Spinal cord (tissue), 10 donors: ENCODE results near the gene CDH16. TPM values are rescaled to one million over a fixed set of nuclear protein-coding genes. Genes with fewer than 3 reads are reported as not detected.
"Not testable (repeated sequence)": the region's sequence is repeated elsewhere in the genome, so short reads cannot be mapped to it uniquely, and the experiment has no call there.

Experiments used
- DNase-seq, 6 donors: peaks; one replicate each; pipeline versions ENCODE4 v3.0.0 to v3.0.0-alpha.2; 2013 to 2015; ENCODE audit warnings: low spot score in 6 of 6, low read depth in 4 of 6
- H3K27ac ChIP-seq: one replicate; pipeline ENCODE4 v1.5.1; 2013; ENCODE audit warnings: low read depth, low read length, control low read depth
- H3K27me3 ChIP-seq: one replicate; pipeline ENCODE4 v1.6.1; 2013; ENCODE audit warnings: low read length; ENCODE audit not compliant: control insufficient read depth, insufficient read depth
- H3K36me3 ChIP-seq: one replicate; pipeline ENCODE4 v1.6.1; 2013; ENCODE audit warnings: low read length; ENCODE audit not compliant: control insufficient read depth, insufficient read depth
- H3K4me1 ChIP-seq: one replicate; pipeline ENCODE4 v1.6.1; 2013; ENCODE audit warnings: low read length; ENCODE audit not compliant: control insufficient read depth, insufficient read depth
- H3K4me3 ChIP-seq: one replicate; pipeline ENCODE4 v1.5.1; 2013; ENCODE audit warnings: low read depth, low read length, control low read depth
- H3K9me3 ChIP-seq: one replicate; pipeline ENCODE4 v1.6.1; 2013; ENCODE audit warnings: low read length; ENCODE audit not compliant: control insufficient read depth, insufficient read depth
- WGBS: methylation state at CpG from one replicate; pipeline ENCODE4 v1.1.5; 2013; ENCODE audit warnings: missing lambda C conversion rate; ENCODE audit not compliant: insufficient coverage; 5-methylcytosine and 5-hydroxymethylcytosine counted together
- polyA plus RNA-seq, 2 donors: library from polyadenylated mRNA; unstranded; fragments of 120-200 nt; gene quantifications; one replicate each; pipeline ENCODE4 v1.2.1, GENCODE V29; 2013; ENCODE audit not compliant: insufficient read length in 2 of 2
- total RNA-seq, 2 donors: library from RNA; depleted of rRNA in 1 of 2; stranded (reverse); fragments of 120-200 nt in 1 of 2; fragments of >200 nt in 1 of 2; gene quantifications; one replicate each; pipeline versions ENCODE4 v1.2.3 to v1.2.4, GENCODE V29; 2013 to 2014
- donor health status: healthy.

The CDH16 gene
- total and polyA plus RNA-seq, 4 donors: 0.67 to 1.8 TPM; not detected in 2

GRCh38 chr16:66871840-66872239 lies 46.8 kb downstream of the CDH16 start:
- Histone ChIP-seq H3K27me3 (no peaks in the 10 kb centered on the region), H3K4me3 (no peak overlapping the region), H3K4me1 (peaks cover 12% of the 10 kb centered on the region), H3K36me3 (no peaks in the 10 kb centered on the region), H3K9me3 (no peaks in the 10 kb centered on the region), H3K27ac (no peak overlapping the region)
- 70% methylated on average over 2 of the region's 3 CpGs for WGBS
- DNase-seq: no peak

GRCh38 chr16:66871363-66871762 lies 47.3 kb downstream of the CDH16 start:
- not testable (repeated sequence) for H3K27me3 ChIP-seq, H3K9me3 ChIP-seq, H3K4me3 ChIP-seq, H3K36me3 ChIP-seq, H3K27ac ChIP-seq, DNase-seq
- 94% methylated on average over 2 of the region's 2 CpGs for WGBS
- peaks cover 12% of the 10 kb centered on the region for H3K4me1 ChIP-seq

- Histone ChIP-seq H3K36me3 (no peaks in the 10 kb centered on the region), H3K27me3 (no peaks in the 10 kb centered on the region), H3K27ac (no peak overlapping the region), H3K4me3 (no peak overlapping the region), H3K4me1 (peaks cover 12% of the 10 kb centered on the region), H3K9me3 (no peaks in the 10 kb centered on the region)
- WGBS: 100% methylated on average over 1 of the region's 1 CpG
- no peak for DNase-seq
Observed at GRCh38 chr16:66869424-66869823, 49.3 kb downstream of the CDH16 start.

GRCh38 chr16:66863707-66864106 lies 55.0 kb downstream of the CDH16 start:
- no peaks in the 10 kb centered on the region for H3K36me3 ChIP-seq
- no peak overlapping the region for H3K4me3 ChIP-seq
- DNase-seq: no peak
- no peak overlapping the region for H3K27ac ChIP-seq
- no peaks in the 10 kb centered on the region for H3K27me3 ChIP-seq
- H3K4me1 ChIP-seq: peaks cover 14% of the 10 kb centered on the region
- no peaks in the 10 kb centered on the region for H3K9me3 ChIP-seq

DNA sequence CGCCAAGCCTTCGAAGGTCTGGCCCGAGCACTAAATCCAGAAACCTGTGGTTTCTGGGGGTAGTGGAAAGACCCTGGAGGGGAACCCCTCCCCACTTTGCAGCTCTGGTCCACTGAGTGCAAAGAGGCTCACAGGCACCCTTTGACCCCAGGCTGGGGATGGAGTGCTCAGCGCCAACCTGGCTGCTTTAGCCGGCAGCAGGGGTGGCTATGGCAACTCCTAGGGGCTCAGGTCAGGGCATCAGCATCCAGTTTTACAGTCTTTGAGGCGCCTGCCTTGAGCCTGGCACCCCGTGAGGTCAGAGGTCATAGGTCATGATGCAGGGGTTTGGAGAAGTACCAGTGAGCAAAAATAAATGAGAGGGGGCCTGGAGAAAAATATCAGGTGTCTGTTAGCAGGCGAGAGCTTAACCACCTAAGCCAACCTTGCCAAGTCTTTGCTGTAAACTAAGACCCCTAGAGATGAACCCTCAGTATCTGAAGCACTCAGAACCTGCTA lies 56.6 kb downstream of the CDH16 start:
- DNase-seq: no peak
- Histone ChIP-seq H3K27ac (no peak overlapping the region), H3K9me3 (no peaks in the 10 kb centered on the region), H3K27me3 (no peaks in the 10 kb centered on the region), H3K4me1 (peaks cover 11% of the 10 kb centered on the region), H3K36me3 (no peaks in the 10 kb centered on the region), H3K4me3 (no peak overlapping the region)
- 51% methylated on average over 4 of the region's 8 CpGs for WGBS

- no peak overlapping the region for H3K27ac ChIP-seq
- no peaks in the 10 kb centered on the region for H3K9me3 ChIP-seq
- DNase-seq: no peak
- no peak overlapping the region for H3K4me3 ChIP-seq
- 52% methylated on average over 3 of the region's 3 CpGs for WGBS
- H3K4me1 ChIP-seq: peaks cover 11% of the 10 kb centered on the region
- no peaks in the 10 kb centered on the region for H3K36me3 ChIP-seq
- no peaks in the 10 kb centered on the region for H3K27me3 ChIP-seq
Observed at GRCh38 chr16:66859397-66860068, 59.2 kb downstream of the CDH16 start.

- 45% methylated on average over 3 of the region's 4 CpGs for WGBS
- no peak for DNase-seq
- no peaks in the 10 kb centered on the region for H3K9me3 ChIP-seq
Observed at GRCh38 chr16:66858740-66859396, 59.8 kb downstream of the CDH16 start.

More at GRCh38 chr16:66858740-66859396, 59.8 kb downstream of the CDH16 start:
- Histone ChIP-seq H3K4me1 (peaks cover 11% of the 10 kb centered on the region), H3K27me3 (no peaks in the 10 kb centered on the region), H3K4me3 (no peak overlapping the region), H3K36me3 (no peaks in the 10 kb centered on the region), H3K27ac (no peak overlapping the region)

Other genes with a start within 250 kb of the CDH16 start
- gene CMTM4, start 222.1 kb downstream of the CDH16 start, total RNA-seq: 10 to 100 TPM; 34.8 to 64.3 TPM
- gene CMTM4, start 222.1 kb downstream of the CDH16 start, polyA plus RNA-seq: 10 to 100 TPM; 44.1 to 57.1 TPM
- 100 to 1,000 TPM; 137 to 194 TPM for gene DYNC1LI2, start 167.3 kb downstream of the CDH16 start, total RNA-seq
- 100 to 1,000 TPM; 171 to 178 TPM for gene DYNC1LI2, start 167.3 kb downstream of the CDH16 start, polyA plus RNA-seq
- gene TERB1, start 117.3 kb downstream of the CDH16 start, total RNA-seq: under 1 TPM in 1 of 2 donors, not detected in 1; 0.10 TPM
- gene TERB1, start 117.3 kb downstream of the CDH16 start, polyA plus RNA-seq: under 1 TPM in 1 of 2 donors, not detected in 1; 0.35 TPM
- gene NAE1, start 87.9 kb downstream of the CDH16 start, total RNA-seq: 10 to 100 TPM; 79.4 to 93.5 TPM
- gene NAE1, start 87.9 kb downstream of the CDH16 start, polyA plus RNA-seq: 10 to 100 TPM; 87.2 to 91.0 TPM
- under 1 TPM; 0.30 to 0.50 TPM for gene CA7, start 74.5 kb downstream of the CDH16 start, total RNA-seq
- under 1 TPM; 0.49 to 0.86 TPM for gene CA7, start 74.5 kb downstream of the CDH16 start, polyA plus RNA-seq
- gene PDP2, start 38.4 kb downstream of the CDH16 start, total RNA-seq: 10 to 100 TPM; 11.4 to 13.2 TPM
- gene PDP2, start 38.4 kb downstream of the CDH16 start, polyA plus RNA-seq: 10 to 100 TPM; 12.7 to 14.4 TPM
- 1 to 10 TPM; 1.8 to 6.0 TPM for gene RRAD, start 6.7 kb upstream of the CDH16 start, total RNA-seq
- gene RRAD, start 6.7 kb upstream of the CDH16 start, polyA plus RNA-seq: 1 to 10 TPM; 1.3 to 2.3 TPM
- gene CIAO2B, start 15.5 kb upstream of the CDH16 start, total RNA-seq: 100 to 1,000 TPM in 1 of 2 donors, 10 to 100 TPM in 1; 52.7 to 121 TPM
- gene CIAO2B, start 15.5 kb upstream of the CDH16 start, polyA plus RNA-seq: 100 to 1,000 TPM; 134 to 138 TPM
- gene CES2, start 16.6 kb upstream of the CDH16 start, total RNA-seq: 10 to 100 TPM; 22.9 to 41.5 TPM
- gene CES2, start 16.6 kb upstream of the CDH16 start, polyA plus RNA-seq: 10 to 100 TPM; 42.0 to 50.2 TPM
- gene CES3, start 42.4 kb upstream of the CDH16 start, total RNA-seq: 1 to 10 TPM in 1 of 2 donors, under 1 TPM in 1; 0.99 to 2.1 TPM
- 1 to 10 TPM; 1.1 to 1.8 TPM for gene CES3, start 42.4 kb upstream of the CDH16 start, polyA plus RNA-seq
- 10 to 100 TPM in 1 of 2 donors, 1 to 10 TPM in 1; 9.8 to 22.5 TPM for gene CES4A, start 69.7 kb upstream of the CDH16 start, total RNA-seq
- 10 to 100 TPM; 18.5 to 48.6 TPM for gene CES4A, start 69.7 kb upstream of the CDH16 start, polyA plus RNA-seq
- gene CBFB, start 110.3 kb upstream of the CDH16 start, total RNA-seq: 10 to 100 TPM; 45.4 to 59.4 TPM
- 10 to 100 TPM; 36.1 to 38.6 TPM for gene CBFB, start 110.3 kb upstream of the CDH16 start, polyA plus RNA-seq
- gene PHAF1, start 191.1 kb upstream of the CDH16 start, total RNA-seq: 10 to 100 TPM; 15.5 to 32.2 TPM
- gene PHAF1, start 191.1 kb upstream of the CDH16 start, polyA plus RNA-seq: 10 to 100 TPM; 23.5 to 24.7 TPM
- 10 to 100 TPM; 10.8 to 34.9 TPM for gene B3GNT9, start 232.1 kb upstream of the CDH16 start, total RNA-seq
- gene B3GNT9, start 232.1 kb upstream of the CDH16 start, polyA plus RNA-seq: 10 to 100 TPM in 1 of 2 donors, 1 to 10 TPM in 1; 6.2 to 11.1 TPM
- gene TRADD, start 241.0 kb upstream of the CDH16 start, total RNA-seq: 10 to 100 TPM; 12.1 to 13.9 TPM
- 10 to 100 TPM; 11.6 to 17.0 TPM for gene TRADD, start 241.0 kb upstream of the CDH16 start, polyA plus RNA-seq
- 1 to 10 TPM; 1.9 to 3.9 TPM for gene FBXL8, start 241.1 kb upstream of the CDH16 start, total RNA-seq
- 1 to 10 TPM; 1.8 to 5.3 TPM for gene FBXL8, start 241.1 kb upstream of the CDH16 start, polyA plus RNA-seq
- gene HSF4, start 245.9 kb upstream of the CDH16 start, total RNA-seq: 10 to 100 TPM; 14.0 to 55.0 TPM
- 10 to 100 TPM; 28.5 to 54.5 TPM for gene HSF4, start 245.9 kb upstream of the CDH16 start, polyA plus RNA-seq